GM23248 (cell line): ENCODE results near the gene KIAA1549. TPM values are rescaled to one million over a fixed set of nuclear protein-coding genes. Genes with fewer than 3 reads are reported as not detected.

Source experiments
- DNase-seq: peaks from one replicate; pipeline ENCODE4 v3.0.0-alpha.2; 2015
- H2AFZ ChIP-seq: fragments of 200-600 bp; sonication (generic); 2 replicates; pipeline ENCODE4 v1.6.1; 2016; ENCODE audit warnings: antibody characterized with exemption
- H3F3A ChIP-seq: fragments of 200-600 bp; sonication (generic); 2 replicates; pipeline ENCODE4 v1.6.1; 2016; ENCODE audit warnings: mild to moderate bottlenecking, antibody characterized with exemption, mixed run types; ENCODE audit not compliant: insufficient read depth
- H3K27ac ChIP-seq: fragments of 200-600 bp; sonication (generic); 2 replicates; pipeline ENCODE4 v1.5.1; 2016; ENCODE audit warnings: mild to moderate bottlenecking
- H3K27me3 ChIP-seq: fragments of 200-600 bp; sonication (generic); replicated peaks from 2 replicates; pipeline ENCODE4 v1.6.1; 2016; ENCODE audit warnings: mild to moderate bottlenecking; ENCODE audit not compliant: insufficient read depth
- H3K36me3 ChIP-seq: fragments of 200-600 bp; sonication (generic); 2 replicates; pipeline ENCODE4 v1.6.1; 2016; ENCODE audit warnings: low read depth, mild to moderate bottlenecking
- H3K4me1 ChIP-seq: fragments of 200-600 bp; sonication (generic); 2 replicates; pipeline ENCODE4 v1.6.1; 2016; ENCODE audit warnings: mild to moderate bottlenecking; ENCODE audit not compliant: insufficient read depth
- H3K4me2 ChIP-seq: fragments of 200-600 bp; sonication (generic); one replicate; pipeline ENCODE4 v1.6.1; 2016; ENCODE audit warnings: mild to moderate bottlenecking; ENCODE audit not compliant: unreplicated experiment
- H3K4me3 ChIP-seq: fragments of 200-600 bp; sonication (generic); 2 replicates; pipeline ENCODE4 v1.5.1; 2016; ENCODE audit warnings: mild to moderate bottlenecking
- H3K79me2 ChIP-seq: fragments of 200-600 bp; sonication (generic); 2 replicates; pipeline ENCODE4 v1.6.1; 2016; ENCODE audit warnings: mild to moderate bottlenecking; ENCODE audit not compliant: insufficient read depth
- H3K9ac ChIP-seq: fragments of 200-600 bp; sonication (generic); 2 replicates; pipeline ENCODE4 v1.6.1; 2016; ENCODE audit warnings: mild to moderate bottlenecking
- H3K9me2 ChIP-seq: fragments of 200-600 bp; sonication (generic); 2 replicates; pipeline ENCODE4 v1.6.1; 2016; ENCODE audit warnings: mixed run types, mild to moderate bottlenecking, moderate library complexity; ENCODE audit not compliant: insufficient read depth
- H3K9me3 ChIP-seq: fragments of 200-600 bp; sonication (generic); one replicate; pipeline ENCODE4 v1.6.1; 2017; ENCODE audit warnings: low read depth
- H4K20me1 ChIP-seq: fragments of 200-600 bp; sonication (generic); 2 replicates; pipeline ENCODE4 v1.6.0; 2016; ENCODE audit not compliant: insufficient read depth
- EZH2 ChIP-seq: fragments of 200-600 bp; sonication (generic); IDR thresholded peaks from 2 replicates; pipeline ENCODE4 v1.6.1; 2018; ENCODE audit warnings: antibody characterized with exemption, mild to moderate bottlenecking; ENCODE audit not compliant: insufficient read depth, poor library complexity, severe bottlenecking
- EZH2phosphoT487 ChIP-seq: fragments of 200-600 bp; sonication (generic); IDR thresholded peaks from 2 replicates; pipeline ENCODE4 v1.6.1; 2018; ENCODE audit warnings: antibody characterized with exemption, moderate library complexity, mild to moderate bottlenecking, low read depth; ENCODE audit not compliant: insufficient read depth
- WGBS, 2 experiments: methylation state at CpG; one replicate each; pipeline ENCODE4 v1.1.6; 2015 to 2017; ENCODE audit warnings: low lambda C conversion rate in 2 of 2, low coverage in 1 of 2; ENCODE audit errors: missing lambda C conversion rate in 2 of 2; 5-methylcytosine and 5-hydroxymethylcytosine counted together
- in situ Hi-C: fragments of 300-500 bp; cut with MboI; formaldehyde crosslinking; loops from 2 replicates; pipeline ENCODE4 v1.15.0; 2020
- polyA plus RNA-seq: library from polyadenylated mRNA; unstranded; fragments of >200 nt; fragmentation: Nextera tagmentation; extraction: Ambion mirVana; gene quantifications from 2 replicates; pipeline ENCODE4 v1.2.1, GENCODE V29; 2016
- total RNA-seq: library from RNA; depleted of rRNA; stranded (reverse); fragments of >200 nt; shearing (Covaris generic); gene quantifications from 2 replicates; pipeline ENCODE4 v1.2.3, GENCODE V29; 2014

KIAA1549 gene
- total and polyA plus RNA-seq, 2 experiments from 2014 or later = 2.1 to 3.0 TPM

GRCh38 chr7:138924501-138925225 lies 56.5 kb downstream of the KIAA1549 start:
- Histone ChIP-seq H3K4me3 (no peak overlapping the region), H3K79me2 (peaks cover 23% of the 10 kb centered on the region; the same call in 1 of the 2 replicates), H2AFZ (no peak overlapping the region), H3K36me3 (no peaks in the 10 kb centered on the region), H4K20me1 (no peaks in the 10 kb centered on the region), H3K9me3 (no peaks in the 10 kb centered on the region), H3K4me2 (no peak overlapping the region), H3K9ac (no peak overlapping the region), H3K27ac (no peak overlapping the region), H3K9me2 (no peaks in the 10 kb centered on the region), H3K4me1 (peaks cover 11% of the 10 kb centered on the region), H3F3A (peaks cover 16% of the 10 kb centered on the region), H3K27me3 (no peaks in the 10 kb centered on the region)
- WGBS, 2 experiments = 80 to 81% methylated on average over 17 of the region's 17 CpGs
- TF ChIP-seq EZH2phosphoT487 = no peak
- no peak for TF ChIP-seq EZH2
- no peak for DNase-seq
- in situ Hi-C loops = no loop called here

- Histone ChIP-seq H4K20me1 (no peaks in the 10 kb centered on the region), H3F3A (peaks cover 19% of the 10 kb centered on the region), H2AFZ (no peak overlapping the region), H3K79me2 (peaks cover 22% of the 10 kb centered on the region; the same call in 1 of the 2 replicates), H3K27me3 (no peaks in the 10 kb centered on the region), H3K9me3 (no peaks in the 10 kb centered on the region), H3K9ac (no peak overlapping the region), H3K4me1 (peaks cover 18% of the 10 kb centered on the region), H3K36me3 (no peaks in the 10 kb centered on the region), H3K4me3 (no peak overlapping the region), H3K9me2 (no peaks in the 10 kb centered on the region), H3K4me2 (no peak overlapping the region), H3K27ac (no peak overlapping the region)
- 88 to 92% methylated on average over 11 of the region's 11 CpGs for WGBS, 2 experiments
- TF ChIP-seq EZH2 = no peak
- no peak for TF ChIP-seq EZH2phosphoT487
- no peak for DNase-seq
- in situ Hi-C loops = no loop called here
Observed at GRCh38 chr7:138921277-138921676, 59.9 kb downstream of the KIAA1549 start.

DNA sequence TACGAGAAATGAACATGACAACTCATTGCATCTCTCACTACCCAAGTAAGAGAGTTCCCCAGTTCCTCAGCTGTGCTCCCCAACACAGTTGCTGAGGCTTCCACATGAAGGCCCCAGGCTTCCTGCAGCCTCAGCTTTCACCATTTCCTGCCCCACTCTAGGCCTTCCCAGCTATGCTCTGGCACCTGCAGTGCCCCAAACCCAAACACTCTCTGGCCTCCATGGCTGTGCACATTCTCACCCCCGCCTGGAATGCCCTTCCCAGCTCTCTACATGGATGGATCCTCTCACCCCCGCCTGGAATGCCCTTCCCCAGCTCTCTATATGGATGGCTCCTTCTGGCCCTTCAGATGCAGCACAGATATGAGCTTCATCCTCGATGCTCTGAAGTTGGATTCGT lies 61.3 kb downstream of the KIAA1549 start:
- H2AFZ ChIP-seq = no peak overlapping the region

GRCh38 chr7:138919216-138919615 lies 62.0 kb downstream of the KIAA1549 start:
- Histone ChIP-seq H3K79me2 (peaks cover 22% of the 10 kb centered on the region; the same call in 1 of the 2 replicates), H2AFZ (no peak overlapping the region), H3K9me2 (no peaks in the 10 kb centered on the region), H4K20me1 (no peaks in the 10 kb centered on the region), H3K4me1 (peaks cover 12% of the 10 kb centered on the region; the same call in 1 of the 2 replicates), H3K36me3 (no peaks in the 10 kb centered on the region), H3K27me3 (no peaks in the 10 kb centered on the region), H3K27ac (0 out of 2 replicates have a peak overlapping the region, but pooled peaks have one; percentile 22), H3K4me3 (no peak overlapping the region), H3K9ac (no peak overlapping the region), H3F3A (peaks cover 7% of the 10 kb centered on the region; the same call in 1 of the 2 replicates), H3K9me3 (no peaks in the 10 kb centered on the region), H3K4me2 (no peak overlapping the region)
- TF ChIP-seq EZH2 (no peak), EZH2phosphoT487 (no peak)
- WGBS, 2 experiments = 69 to 70% methylated on average over 9 of the region's 9 CpGs
- in situ Hi-C loops = no loop called here
- peak; percentile 52 for DNase-seq

More for the DNA sequence above, 61.3 kb downstream of the KIAA1549 start:
- WGBS, 2 experiments = 86 to 94% methylated on average over 5 of the region's 5 CpGs
- no peak overlapping the region for H3K4me3 ChIP-seq
- peaks cover 22% of the 10 kb centered on the region; the same call in 1 of the 2 replicates for H3K79me2 ChIP-seq
- peaks cover 7% of the 10 kb centered on the region; the same call in 1 of the 2 replicates for H3F3A ChIP-seq
- no peak overlapping the region for H3K4me2 ChIP-seq
- H3K9ac ChIP-seq = no peak overlapping the region
- DNase-seq = no peak
- no peaks in the 10 kb centered on the region for H3K36me3 ChIP-seq
- no peaks in the 10 kb centered on the region for H4K20me1 ChIP-seq
- in situ Hi-C loops = no loop called here
- peaks cover 12% of the 10 kb centered on the region; the same call in 1 of the 2 replicates for H3K4me1 ChIP-seq
- H3K27ac ChIP-seq = no peak overlapping the region
- no peaks in the 10 kb centered on the region for H3K9me2 ChIP-seq
- H3K9me3 ChIP-seq = no peaks in the 10 kb centered on the region
- TF ChIP-seq EZH2 = no peak
- TF ChIP-seq EZH2phosphoT487 = no peak
- no peaks in the 10 kb centered on the region for H3K27me3 ChIP-seq
